BE2C (cell line): Measurements from ENCODE around the gene THAP7.

Source experiments
- DNase-seq: peaks from one replicate; pipeline ENCODE4 v3.0.0-alpha.2; 2020
- H3K27me3 ChIP-seq: fragments of 250-450 bp; sonication (Bioruptor Pico); 2 replicates; pipeline ENCODE4 v1.5.1; 2020; ENCODE audit warnings: mild to moderate bottlenecking
- H3K36me3 ChIP-seq: fragments of 250-450 bp; sonication (Bioruptor Pico); 2 replicates; pipeline ENCODE4 v1.5.1; 2020; ENCODE audit warnings: mild to moderate bottlenecking
- H3K4me1 ChIP-seq: fragments of 250-450 bp; sonication (Bioruptor Pico); 2 replicates; pipeline ENCODE4 v1.5.1; 2020
- H3K4me3 ChIP-seq: 2 replicates; pipeline ENCODE4 v1.5.1; 2011; ENCODE audit warnings: low read depth, low read length
- H3K9me3 ChIP-seq: fragments of 250-450 bp; sonication (Bioruptor Pico); 2 replicates; pipeline ENCODE4 v1.5.1; 2020
- TF ChIP-seq, protein P1 (sequence below): IDR thresholded peaks from 2 replicates; pipeline ENCODE4 v1.5.1; 2012; ENCODE audit warnings: mild to moderate bottlenecking, low read depth, low read length

Gene THAP7

DNA sequence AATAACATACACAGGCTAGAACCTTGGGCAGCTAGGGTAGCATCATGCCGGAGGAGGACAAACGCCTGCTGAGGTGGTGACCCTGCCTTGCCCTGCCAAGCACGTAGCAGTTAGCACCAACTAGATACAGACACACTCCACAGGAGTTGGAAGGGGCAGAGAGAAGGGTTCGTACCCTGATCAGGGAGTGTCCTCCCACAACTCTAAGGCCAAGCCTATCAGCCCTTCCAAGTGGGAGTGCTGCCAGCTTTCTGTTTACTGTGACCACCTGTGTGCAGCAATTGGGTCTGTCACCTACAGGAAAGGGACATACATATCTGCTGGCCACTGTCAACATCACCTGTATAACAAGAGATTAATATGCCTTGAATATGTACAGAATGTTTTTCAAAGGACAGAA is 1.9 kb upstream of the THAP7 start:
- H3K4me3 ChIP-seq: peak overlapping the region; percentile 94
- peaks cover 5% of the 10 kb centered on the region; the same call in 1 of the 2 replicates for H3K4me1 ChIP-seq
- peaks cover 47% of the 10 kb centered on the region for H3K36me3 ChIP-seq
- H3K9me3 ChIP-seq: no peaks in the 10 kb centered on the region
- DNase-seq: no peak
- no peaks in the 10 kb centered on the region for H3K27me3 ChIP-seq
- TF ChIP-seq, protein P1, sequence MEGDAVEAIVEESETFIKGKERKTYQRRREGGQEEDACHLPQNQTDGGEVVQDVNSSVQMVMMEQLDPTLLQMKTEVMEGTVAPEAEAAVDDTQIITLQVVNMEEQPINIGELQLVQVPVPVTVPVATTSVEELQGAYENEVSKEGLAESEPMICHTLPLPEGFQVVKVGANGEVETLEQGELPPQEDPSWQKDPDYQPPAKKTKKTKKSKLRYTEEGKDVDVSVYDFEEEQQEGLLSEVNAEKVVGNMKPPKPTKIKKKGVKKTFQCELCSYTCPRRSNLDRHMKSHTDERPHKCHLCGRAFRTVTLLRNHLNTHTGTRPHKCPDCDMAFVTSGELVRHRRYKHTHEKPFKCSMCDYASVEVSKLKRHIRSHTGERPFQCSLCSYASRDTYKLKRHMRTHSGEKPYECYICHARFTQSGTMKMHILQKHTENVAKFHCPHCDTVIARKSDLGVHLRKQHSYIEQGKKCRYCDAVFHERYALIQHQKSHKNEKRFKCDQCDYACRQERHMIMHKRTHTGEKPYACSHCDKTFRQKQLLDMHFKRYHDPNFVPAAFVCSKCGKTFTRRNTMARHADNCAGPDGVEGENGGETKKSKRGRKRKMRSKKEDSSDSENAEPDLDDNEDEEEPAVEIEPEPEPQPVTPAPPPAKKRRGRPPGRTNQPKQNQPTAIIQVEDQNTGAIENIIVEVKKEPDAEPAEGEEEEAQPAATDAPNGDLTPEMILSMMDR: no peak

DNA sequence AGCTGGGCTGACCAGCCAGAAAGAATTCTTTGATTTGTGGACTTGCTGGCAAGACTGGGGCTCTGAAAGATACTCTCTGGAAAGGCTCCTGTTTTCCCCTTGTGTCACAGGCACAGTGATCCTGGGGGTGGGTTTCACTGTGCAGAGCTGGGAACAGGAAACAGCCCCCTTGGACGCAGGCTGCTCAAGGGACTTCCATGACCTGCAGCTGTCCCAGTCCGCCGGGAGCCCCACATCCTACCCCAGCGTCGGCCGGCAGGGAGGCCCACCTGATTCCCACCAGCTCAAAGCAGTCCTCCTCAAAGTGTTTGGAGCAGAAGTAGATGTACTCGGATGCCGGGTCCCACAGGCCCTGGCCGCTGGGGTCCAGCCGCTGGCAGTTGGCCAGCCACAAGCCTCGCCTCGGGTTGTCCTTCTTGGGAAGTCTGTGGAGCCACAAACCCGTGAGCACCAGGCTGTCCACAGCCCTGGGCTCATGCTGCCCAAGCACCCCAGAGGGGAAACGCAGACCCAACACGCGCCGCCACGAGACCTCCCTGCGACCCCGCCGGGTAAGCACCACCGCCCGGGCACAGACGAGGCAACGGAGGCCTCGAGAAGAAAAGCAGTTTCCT is 824 bp downstream of the THAP7 start:
- TF ChIP-seq, protein P1: no peak
- H3K27me3 ChIP-seq: no peaks in the 10 kb centered on the region
- peaks cover 49% of the 10 kb centered on the region for H3K36me3 ChIP-seq
- peaks cover 5% of the 10 kb centered on the region; the same call in 1 of the 2 replicates for H3K4me1 ChIP-seq
- no peak for DNase-seq
- no peaks in the 10 kb centered on the region for H3K9me3 ChIP-seq
- peak overlapping the region; percentile 94 for H3K4me3 ChIP-seq

- peaks cover 47% of the 10 kb centered on the region for H3K36me3 ChIP-seq
- DNase-seq: no peak
- TF ChIP-seq, protein P1: no peak
- H3K4me3 ChIP-seq: peak overlapping the region; percentile 94
- H3K27me3 ChIP-seq: no peaks in the 10 kb centered on the region
- H3K4me1 ChIP-seq: peaks cover 5% of the 10 kb centered on the region; the same call in 1 of the 2 replicates
- H3K9me3 ChIP-seq: no peaks in the 10 kb centered on the region
These were observed 1.5 kb downstream of the THAP7 start for GRCh38 chr22:21000207-21000986.

DNA sequence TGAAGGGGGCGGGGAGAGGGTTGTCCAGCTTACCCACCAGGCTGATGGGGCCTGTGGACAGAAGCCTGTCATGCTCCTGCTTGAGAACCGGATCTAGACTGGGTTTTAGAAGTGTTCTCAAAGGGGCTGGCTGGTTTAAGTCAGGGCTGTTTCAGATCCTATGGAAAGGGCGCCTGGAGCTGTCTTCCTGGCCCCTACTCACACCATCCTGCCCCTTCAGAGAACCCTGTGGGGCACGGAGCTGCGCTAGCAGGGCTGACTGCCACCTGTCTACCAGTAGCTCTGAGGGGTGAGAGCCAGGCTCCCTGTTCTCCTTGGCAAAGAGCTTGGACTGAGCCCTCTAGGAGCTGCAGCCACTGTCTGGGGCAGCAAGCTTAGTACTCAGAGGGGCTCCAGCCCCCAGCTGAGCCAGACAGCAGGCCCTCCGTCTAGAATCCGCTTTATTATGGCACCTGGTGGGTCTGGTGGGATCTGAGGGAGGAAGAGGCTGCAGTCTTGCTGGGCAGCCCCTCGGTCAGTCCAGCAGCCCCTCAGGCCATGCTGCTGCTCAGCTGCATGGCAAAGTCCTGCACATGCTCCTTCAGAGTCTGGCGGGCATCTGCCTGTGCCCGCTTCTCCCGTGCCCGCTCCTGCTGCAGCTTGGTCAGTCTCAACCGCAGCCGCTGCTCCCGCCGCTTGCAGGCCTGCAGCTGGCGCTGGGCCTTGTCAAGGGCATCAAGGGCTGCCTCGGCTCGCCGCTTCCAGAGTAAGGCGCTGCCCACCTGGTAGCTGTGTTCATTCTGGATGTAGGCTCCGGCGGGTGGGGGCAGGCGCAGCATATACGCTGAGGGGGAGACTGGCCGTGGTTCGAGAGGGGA is 2.3 kb downstream of the THAP7 start:
- DNase-seq: no peak
- Histone ChIP-seq H3K4me3 (no peak overlapping the region; the same call in 1 of the 2 replicates), H3K27me3 (no peaks in the 10 kb centered on the region), H3K36me3 (peaks cover 42% of the 10 kb centered on the region), H3K4me1 (peaks cover 5% of the 10 kb centered on the region; the same call in 1 of the 2 replicates), H3K9me3 (no peaks in the 10 kb centered on the region)
- TF ChIP-seq, protein P1: no peak

DNA sequence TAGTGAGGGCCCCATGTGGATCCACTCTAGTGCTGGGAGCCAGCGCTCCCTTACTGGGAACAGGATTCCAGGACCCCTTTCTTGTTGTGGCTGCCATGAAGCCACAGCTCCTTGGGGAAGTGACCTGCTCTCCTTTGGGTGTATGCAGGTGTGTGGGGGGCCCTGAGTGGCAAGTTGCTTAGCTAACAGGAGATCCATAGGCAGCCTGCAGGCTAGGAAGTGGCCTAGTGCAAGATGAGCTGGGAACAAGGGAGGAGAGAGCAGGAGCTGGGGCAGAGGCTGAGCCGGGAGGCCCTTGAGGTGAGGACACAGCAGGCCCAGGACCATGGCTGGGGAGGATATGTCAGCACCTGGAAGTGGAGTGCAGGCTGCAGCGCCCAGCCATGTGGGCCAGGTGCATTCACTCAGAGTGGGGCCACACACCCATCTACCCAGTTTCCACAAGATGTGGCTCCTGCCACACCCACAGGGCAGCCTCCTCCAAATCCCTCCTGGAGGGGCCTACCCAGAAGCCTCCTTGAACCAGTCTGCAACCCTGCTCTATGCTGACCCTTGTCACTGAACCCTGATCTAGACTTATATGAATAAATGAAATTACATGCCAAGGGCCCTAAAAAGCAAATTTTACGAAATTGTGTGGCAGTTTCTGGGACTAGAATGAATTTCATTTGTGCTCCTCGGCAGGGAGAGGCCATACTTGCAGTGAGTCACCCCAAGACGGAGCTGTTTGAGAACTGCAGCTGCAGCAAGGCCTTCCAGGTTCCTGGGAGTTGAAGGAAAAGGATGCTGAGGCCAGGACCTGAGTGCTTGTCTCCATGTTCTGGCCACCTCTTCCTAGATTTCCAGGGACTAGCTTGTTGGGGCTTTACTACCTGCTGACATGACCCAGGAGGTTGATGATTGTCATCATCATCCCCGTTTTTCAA is 3.2 kb downstream of the THAP7 start:
- Histone ChIP-seq H3K9me3 (no peaks in the 10 kb centered on the region), H3K27me3 (no peaks in the 10 kb centered on the region), H3K4me3 (no peak overlapping the region), H3K4me1 (peaks cover 5% of the 10 kb centered on the region; the same call in 1 of the 2 replicates), H3K36me3 (peaks cover 50% of the 10 kb centered on the region)
- TF ChIP-seq, protein P1: no peak
- no peak for DNase-seq
